ENCODE results near the gene SHB.

GRCh38 chr9:38025166-38025565 is 43.9 kb downstream of the SHB start:
- TF ChIP-seq, protein P1, sequence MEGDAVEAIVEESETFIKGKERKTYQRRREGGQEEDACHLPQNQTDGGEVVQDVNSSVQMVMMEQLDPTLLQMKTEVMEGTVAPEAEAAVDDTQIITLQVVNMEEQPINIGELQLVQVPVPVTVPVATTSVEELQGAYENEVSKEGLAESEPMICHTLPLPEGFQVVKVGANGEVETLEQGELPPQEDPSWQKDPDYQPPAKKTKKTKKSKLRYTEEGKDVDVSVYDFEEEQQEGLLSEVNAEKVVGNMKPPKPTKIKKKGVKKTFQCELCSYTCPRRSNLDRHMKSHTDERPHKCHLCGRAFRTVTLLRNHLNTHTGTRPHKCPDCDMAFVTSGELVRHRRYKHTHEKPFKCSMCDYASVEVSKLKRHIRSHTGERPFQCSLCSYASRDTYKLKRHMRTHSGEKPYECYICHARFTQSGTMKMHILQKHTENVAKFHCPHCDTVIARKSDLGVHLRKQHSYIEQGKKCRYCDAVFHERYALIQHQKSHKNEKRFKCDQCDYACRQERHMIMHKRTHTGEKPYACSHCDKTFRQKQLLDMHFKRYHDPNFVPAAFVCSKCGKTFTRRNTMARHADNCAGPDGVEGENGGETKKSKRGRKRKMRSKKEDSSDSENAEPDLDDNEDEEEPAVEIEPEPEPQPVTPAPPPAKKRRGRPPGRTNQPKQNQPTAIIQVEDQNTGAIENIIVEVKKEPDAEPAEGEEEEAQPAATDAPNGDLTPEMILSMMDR (IDR thresholded peaks at IDR 0.05), result no peak
- no peak for TF ChIP-seq POLR2A (IDR thresholded peaks at IDR 0.05)

Data from thyroid gland (tissue), 4 donors.